Mesothelial cell of epicardium (in vitro differentiated cells): ENCODE data around the gene BRI3BP. TPM values are rescaled to one million over a fixed set of nuclear protein-coding genes. Genes with fewer than 3 reads are reported as not detected.
A peak's percentile ranks its signal among the peaks of the same experiment; 100 is the strongest.
"Not testable (repeated sequence)": the region's sequence is repeated elsewhere in the genome, so short reads cannot be mapped to it uniquely, and the experiment has no call there.

ENCODE experiments used
- DNase-seq, 2 experiments: peaks; one replicate each; pipeline ENCODE4 v3.0.0; 2021; ENCODE audit warnings: low spot score in 2 of 2; ENCODE audit not compliant: unreplicated experiment in 2 of 2
- H3K27ac Mint-ChIP-seq: 2 replicates; pipeline ENCODE4 v1.8.0; 2021; ENCODE audit warnings: mixed read lengths
- H3K27me3 Mint-ChIP-seq: 2 replicates; pipeline ENCODE4 v1.8.0; 2021; ENCODE audit warnings: low read depth, mixed read lengths
- H3K36me3 Mint-ChIP-seq: 2 replicates; pipeline ENCODE4 v1.8.0; 2021; ENCODE audit warnings: mixed read lengths
- H3K4me1 Mint-ChIP-seq: 2 replicates; pipeline ENCODE4 v1.8.0; 2021; ENCODE audit warnings: mixed read lengths
- H3K4me3 Mint-ChIP-seq: 2 replicates; pipeline ENCODE4 v1.8.0; 2021; ENCODE audit warnings: mild to moderate bottlenecking, moderate library complexity, mixed read lengths
- H3K9me3 Mint-ChIP-seq: 2 replicates; pipeline ENCODE4 v1.8.0; 2021; ENCODE audit warnings: mixed read lengths
- total RNA-seq: library from RNA; stranded (reverse); gene quantifications from 3 replicates; pipeline ENCODE4 v1.2.1, GENCODE V29; 2021
- TF ChIP-seq, protein P1 (sequence below): fragments of 200-600 bp; sonication (generic); IDR thresholded peaks from one replicate; pipeline ENCODE4 v1.5.0; 2021; ENCODE audit warnings: antibody characterized with exemption; ENCODE audit not compliant: unreplicated experiment

Gene BRI3BP
- total RNA-seq, 1 donor from 2014 or later = 7.2 TPM

DNA sequence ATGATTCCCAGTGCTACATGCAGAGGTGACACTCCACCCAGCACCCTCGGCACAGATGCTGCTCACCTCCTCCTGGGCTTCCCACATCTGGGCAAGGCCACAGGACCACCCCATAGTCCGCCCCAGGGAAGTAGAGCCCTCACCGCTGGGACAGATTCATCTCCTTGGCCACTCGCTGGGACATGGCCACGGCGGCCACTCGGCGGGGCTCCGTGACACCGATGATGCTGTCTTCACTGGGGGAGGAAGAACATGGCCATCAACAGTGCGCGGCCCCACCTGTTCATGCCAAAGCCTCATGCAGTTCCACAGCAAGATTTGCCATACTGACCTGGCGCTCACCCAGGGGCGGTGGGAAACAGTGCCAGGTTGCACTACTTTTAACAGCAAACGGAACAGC lies 18.2 kb upstream of the BRI3BP start:
- DNase-seq = no peak
- Mint-ChIP-seq H3K9me3 (no peaks in the 10 kb centered on the region), H3K4me1 (no peaks in the 10 kb centered on the region), H3K36me3 (peaks cover 25% of the 10 kb centered on the region), H3K4me3 (no peak overlapping the region), H3K27ac (no peak overlapping the region), H3K27me3 (no peaks in the 10 kb centered on the region)
- TF ChIP-seq, protein P1, sequence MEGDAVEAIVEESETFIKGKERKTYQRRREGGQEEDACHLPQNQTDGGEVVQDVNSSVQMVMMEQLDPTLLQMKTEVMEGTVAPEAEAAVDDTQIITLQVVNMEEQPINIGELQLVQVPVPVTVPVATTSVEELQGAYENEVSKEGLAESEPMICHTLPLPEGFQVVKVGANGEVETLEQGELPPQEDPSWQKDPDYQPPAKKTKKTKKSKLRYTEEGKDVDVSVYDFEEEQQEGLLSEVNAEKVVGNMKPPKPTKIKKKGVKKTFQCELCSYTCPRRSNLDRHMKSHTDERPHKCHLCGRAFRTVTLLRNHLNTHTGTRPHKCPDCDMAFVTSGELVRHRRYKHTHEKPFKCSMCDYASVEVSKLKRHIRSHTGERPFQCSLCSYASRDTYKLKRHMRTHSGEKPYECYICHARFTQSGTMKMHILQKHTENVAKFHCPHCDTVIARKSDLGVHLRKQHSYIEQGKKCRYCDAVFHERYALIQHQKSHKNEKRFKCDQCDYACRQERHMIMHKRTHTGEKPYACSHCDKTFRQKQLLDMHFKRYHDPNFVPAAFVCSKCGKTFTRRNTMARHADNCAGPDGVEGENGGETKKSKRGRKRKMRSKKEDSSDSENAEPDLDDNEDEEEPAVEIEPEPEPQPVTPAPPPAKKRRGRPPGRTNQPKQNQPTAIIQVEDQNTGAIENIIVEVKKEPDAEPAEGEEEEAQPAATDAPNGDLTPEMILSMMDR = no peak

DNA sequence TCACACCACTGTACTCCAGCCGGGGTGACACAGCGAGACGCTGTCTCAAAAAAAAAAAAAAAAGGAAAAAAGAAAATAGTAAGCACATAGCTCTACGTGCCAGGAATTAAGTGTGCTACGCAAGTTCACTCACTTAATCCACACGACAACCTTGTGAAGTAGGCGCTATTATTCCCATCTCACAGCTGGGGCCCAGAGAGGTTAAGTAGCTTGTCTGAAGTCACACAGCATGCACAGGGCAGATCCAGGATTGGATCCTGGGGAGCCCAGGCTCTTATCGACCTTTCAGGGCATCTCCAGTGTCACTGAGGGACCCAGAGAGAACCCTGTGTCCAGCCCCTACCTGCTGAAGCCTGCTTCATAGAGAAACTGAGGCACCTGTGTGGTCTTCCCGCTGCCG lies 16.4 kb upstream of the BRI3BP start:
- TF ChIP-seq, protein P1 = no peak
- Mint-ChIP-seq H3K27ac (no peak overlapping the region), H3K9me3 (no peaks in the 10 kb centered on the region), H3K4me1 (no peaks in the 10 kb centered on the region), H3K36me3 (peaks cover 27% of the 10 kb centered on the region), H3K27me3 (no peaks in the 10 kb centered on the region), H3K4me3 (no peak overlapping the region)
- no peak for DNase-seq

DNA sequence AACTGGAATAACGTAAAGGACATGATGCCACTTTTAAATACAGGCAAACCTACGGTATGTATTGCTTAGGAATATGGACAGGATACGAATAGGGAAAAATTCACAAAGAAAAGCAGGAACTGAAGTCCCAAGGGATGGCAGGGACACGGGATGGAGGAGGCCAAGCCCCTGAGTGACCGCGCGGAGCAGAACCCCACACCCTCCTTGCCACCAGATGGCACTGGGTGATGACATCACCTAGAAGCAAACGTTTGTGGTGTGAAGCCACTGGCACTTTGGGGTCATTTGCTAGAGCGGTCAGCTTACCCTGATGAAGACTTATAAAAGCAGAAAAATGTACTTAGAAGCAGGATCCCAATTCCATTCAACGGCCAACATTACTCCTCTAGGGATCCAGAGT lies 13.9 kb upstream of the BRI3BP start:
- DNase-seq = no peak
- Mint-ChIP-seq H3K36me3 (peaks cover 35% of the 10 kb centered on the region), H3K9me3 (no peaks in the 10 kb centered on the region), H3K4me3 (no peak overlapping the region), H3K4me1 (no peaks in the 10 kb centered on the region), H3K27ac (no peak overlapping the region), H3K27me3 (no peaks in the 10 kb centered on the region)
- TF ChIP-seq, protein P1 = no peak

DNA sequence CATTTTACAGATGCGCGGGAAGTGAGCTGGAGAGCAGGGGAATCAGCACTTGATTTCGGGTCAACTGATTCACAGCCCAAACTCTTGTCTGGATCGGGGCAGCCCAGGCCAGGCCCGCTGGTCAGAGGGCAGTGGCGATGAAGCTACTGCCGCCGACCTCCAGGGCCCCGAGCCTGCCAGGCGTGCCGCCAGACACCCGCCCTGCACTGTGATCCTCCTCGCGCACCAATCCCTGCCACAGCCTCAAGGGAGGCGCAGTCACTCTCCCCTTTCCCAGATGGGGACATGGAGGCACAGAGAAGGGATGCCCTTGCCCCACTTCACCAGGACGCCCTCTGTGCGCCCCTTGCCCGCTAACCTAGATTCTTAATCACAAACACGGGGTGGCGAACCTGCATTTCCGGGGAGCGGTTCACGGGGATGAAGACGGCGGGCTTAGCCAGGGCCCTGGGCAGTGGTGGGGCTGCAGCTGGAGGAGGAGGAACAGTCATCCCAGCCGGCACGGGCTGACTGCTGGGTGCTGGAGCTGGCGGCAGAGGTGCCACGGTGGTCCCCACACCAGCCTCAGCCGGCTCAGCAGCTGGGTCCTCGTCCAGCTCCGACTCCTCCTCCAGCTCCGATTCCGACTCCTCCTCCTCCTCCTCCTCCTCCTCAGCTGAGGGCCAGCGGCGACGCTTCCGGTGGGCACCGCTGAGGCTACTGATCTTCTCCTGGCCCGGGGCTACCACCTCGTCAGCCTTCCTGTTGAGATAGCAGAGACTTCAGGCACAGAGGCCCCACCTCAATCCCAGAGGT lies 13.2 kb upstream of the BRI3BP start:
- no peak for DNase-seq
- TF ChIP-seq, protein P1 = no peak
- Mint-ChIP-seq H3K4me1 (no peaks in the 10 kb centered on the region), H3K9me3 (no peaks in the 10 kb centered on the region), H3K27ac (no peak overlapping the region), H3K27me3 (no peaks in the 10 kb centered on the region), H3K4me3 (no peak overlapping the region), H3K36me3 (peaks cover 33% of the 10 kb centered on the region)

DNA sequence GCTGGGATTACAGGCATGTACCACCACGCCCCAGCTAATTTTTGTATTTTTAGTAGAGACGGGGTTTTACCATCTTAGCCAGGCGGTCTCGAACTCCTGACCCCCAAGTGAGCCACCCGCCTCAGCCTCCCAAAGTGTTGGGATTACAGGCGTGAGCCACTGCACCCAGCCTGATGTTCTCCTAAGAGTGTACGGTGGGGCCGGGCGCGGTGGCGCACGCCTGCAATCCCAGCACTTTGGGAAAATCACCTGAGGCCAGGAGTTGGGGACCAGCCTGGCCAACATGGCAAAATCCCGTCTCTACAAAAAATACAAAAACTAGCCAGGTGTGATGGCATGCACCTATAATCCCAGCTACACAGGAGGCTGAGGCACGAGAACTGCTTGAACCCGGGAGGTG lies 6.6 kb upstream of the BRI3BP start:
- not testable (repeated sequence) for H3K27me3 Mint-ChIP-seq, H3K9me3 Mint-ChIP-seq, DNase-seq, H3K4me1 Mint-ChIP-seq, H3K4me3 Mint-ChIP-seq, H3K27ac Mint-ChIP-seq
- H3K36me3 Mint-ChIP-seq = peaks cover 20% of the 10 kb centered on the region

DNA sequence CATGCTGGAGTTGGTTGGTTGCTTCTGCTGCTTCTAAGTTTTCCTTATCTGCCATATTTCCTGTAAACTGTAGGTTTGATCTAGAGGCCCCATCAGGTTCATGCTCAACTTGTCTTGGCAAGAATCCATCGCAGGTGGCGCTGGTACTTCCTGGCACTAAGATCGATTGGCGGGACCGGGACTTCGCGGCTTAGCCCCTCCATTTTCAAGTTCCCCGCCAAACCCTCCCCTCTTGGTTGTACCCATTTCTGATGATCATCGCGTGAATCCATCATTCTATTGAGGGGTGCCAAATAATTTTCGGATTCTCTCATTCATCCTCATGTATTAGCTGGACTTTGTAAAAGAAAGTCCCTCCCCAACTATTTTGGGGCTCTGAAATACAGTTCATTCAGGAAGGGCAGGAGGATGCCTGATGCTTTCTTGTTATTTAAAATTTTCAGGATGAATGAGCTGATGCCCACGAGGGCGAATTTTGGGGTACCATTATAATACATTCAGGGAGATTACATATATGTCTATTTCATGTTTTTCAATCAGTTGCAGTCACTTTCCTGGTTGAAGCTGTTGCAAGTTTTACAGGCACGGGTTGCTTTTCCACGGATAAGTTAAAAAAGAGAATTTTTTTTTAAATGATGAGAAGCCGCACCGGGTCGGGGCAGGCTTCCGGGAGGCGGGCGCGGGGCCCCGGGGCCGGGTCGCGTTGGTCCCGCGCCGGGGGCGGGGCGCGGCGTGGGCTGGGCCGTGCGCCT lies 395 bp upstream of the BRI3BP start:
- Mint-ChIP-seq H3K36me3 (no peaks in the 10 kb centered on the region), H3K4me3 (peak overlapping the region; percentile 69), H3K4me1 (peaks cover 25% of the 10 kb centered on the region), H3K9me3 (no peaks in the 10 kb centered on the region), H3K27me3 (peaks cover 7% of the 10 kb centered on the region), H3K27ac (peak overlapping the region; percentile 66)
- TF ChIP-seq, protein P1 = peak; percentile 19
- peak in 1 of 2 experiments; percentile 60 for DNase-seq
